Measurements from ENCODE around the gene LRRTM3.

DNA sequence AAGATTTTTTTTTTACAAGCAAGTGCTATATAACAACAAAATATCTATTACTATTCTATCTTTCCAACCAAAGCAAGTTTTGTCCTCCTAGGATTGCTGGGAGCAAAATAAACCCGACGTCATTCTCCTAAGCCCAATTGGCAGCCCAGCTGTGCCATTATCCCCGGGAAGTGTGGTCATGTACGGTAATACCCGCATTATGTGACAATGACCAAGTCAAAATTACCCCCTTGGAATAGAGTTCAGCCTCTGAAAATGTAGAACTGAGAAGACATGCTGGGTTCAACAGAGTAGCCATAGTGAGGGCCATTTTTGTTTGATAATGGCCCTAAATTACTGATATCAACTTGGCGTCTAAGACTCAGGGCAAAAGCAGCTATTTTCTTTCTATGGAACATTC, 215.5 kb downstream of the LRRTM3 start:
- TF ChIP-seq EZH2phosphoT487 (IDR thresholded peaks at IDR 0.05; ENCODE audit: insufficient read depth, low read depth) (no peak), EZH2 (IDR thresholded peaks at IDR 0.05; ENCODE audit: insufficient read depth, poor library complexity, severe bottlenecking) (no peak)

Data from GM23248 (cell line).